Osteoblast (primary cell): ENCODE data around the gene HLA-DQA1. TPM values are rescaled to one million over a fixed set of nuclear protein-coding genes. Genes with fewer than 3 reads are reported as not detected.
"Not testable (repeated sequence)": the region's sequence is repeated elsewhere in the genome, so short reads cannot be mapped to it uniquely, and the experiment has no call there.

Experiments used
- DNase-seq: peaks from one replicate; pipeline ENCODE4 v3.0.0; 2011; ENCODE audit warnings: low spot score, mixed read lengths; ENCODE audit not compliant: insufficient read length; ENCODE audit errors: missing footprints
- H2AFZ ChIP-seq: 2 replicates; pipeline ENCODE4 v1.6.0; 2011; ENCODE audit warnings: mild to moderate bottlenecking, low read length
- H3K27ac ChIP-seq: 2 replicates; pipeline ENCODE4 v1.5.1; 2011; ENCODE audit warnings: mild to moderate bottlenecking, low read depth, low read length, moderate library complexity
- H3K27me3 ChIP-seq: 2 replicates; pipeline ENCODE4 v1.6.0; 2012; ENCODE audit warnings: mild to moderate bottlenecking, control low read depth, inconsistent platforms, low read length, moderate library complexity; ENCODE audit not compliant: insufficient read depth
- H3K36me3 ChIP-seq: 2 replicates; pipeline ENCODE4 v1.5.1; 2011; ENCODE audit warnings: mild to moderate bottlenecking, low read length, control low read depth, moderate library complexity; ENCODE audit not compliant: insufficient read depth
- H3K4me1 ChIP-seq: 2 replicates; pipeline ENCODE4 v1.5.1; 2011; ENCODE audit warnings: mild to moderate bottlenecking, low read length, control low read depth, moderate library complexity; ENCODE audit not compliant: insufficient read depth
- H3K4me2 ChIP-seq: 2 replicates; pipeline ENCODE4 v1.6.0; 2011; ENCODE audit warnings: mild to moderate bottlenecking, low read length; ENCODE audit not compliant: insufficient read depth
- H3K4me3 ChIP-seq: fragments of 200-600 bp; sonication (generic); 3 replicates; pipeline ENCODE4 v1.5.1; 2012; ENCODE audit warnings: mild to moderate bottlenecking, low read length, inconsistent platforms; ENCODE audit not compliant: insufficient read depth
- H3K79me2 ChIP-seq: 2 replicates; pipeline ENCODE4 v1.6.0; 2012; ENCODE audit warnings: mild to moderate bottlenecking, low read length, control low read depth, inconsistent platforms; ENCODE audit not compliant: insufficient read depth
- H3K9me3 ChIP-seq: 2 replicates; pipeline ENCODE4 v1.5.1; 2011; ENCODE audit warnings: low read depth, low read length, control low read depth
- H4K20me1 ChIP-seq: 2 replicates; pipeline ENCODE4 v1.6.0; 2012; ENCODE audit warnings: mild to moderate bottlenecking, low read length, control low read depth; ENCODE audit not compliant: insufficient read depth
- total RNA-seq: library from RNA; depleted of rRNA; stranded (reverse); fragments of >200 nt; gene quantifications from 2 replicates; pipeline ENCODE4 v1.2.3, GENCODE V29; 2012
- TF ChIP-seq, protein P1 (sequence below): IDR thresholded peaks from 2 replicates; pipeline ENCODE4 v1.5.1; 2011; ENCODE audit warnings: mild to moderate bottlenecking, low read depth, low read length, moderate library complexity; ENCODE audit errors: extremely low read depth

The HLA-DQA1 gene
- total RNA-seq, 1 donor = not detected

DNA sequence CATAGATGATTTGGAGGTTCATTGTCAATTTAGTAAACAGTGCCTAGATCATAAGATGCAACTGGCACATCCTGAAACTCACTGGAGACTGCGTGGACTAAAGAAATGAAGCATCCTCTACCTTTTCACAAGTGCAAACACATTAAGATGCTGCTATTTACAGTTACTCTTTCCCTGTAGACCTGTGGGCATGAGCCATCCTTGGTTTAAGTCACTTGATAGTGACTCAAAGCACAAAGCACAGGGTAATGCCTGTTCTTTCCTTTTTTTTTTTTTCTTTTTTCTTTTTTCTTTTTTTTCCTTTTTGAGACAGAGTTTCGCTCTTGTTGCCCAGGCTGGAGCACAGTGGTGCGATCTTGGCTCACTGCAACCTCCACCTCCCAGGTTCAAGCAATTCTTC lies 10.0 kb upstream of the HLA-DQA1 start:
- Histone ChIP-seq H3K27me3 (no peaks in the 10 kb centered on the region), H3K9me3 (no peaks in the 10 kb centered on the region), H4K20me1 (no peaks in the 10 kb centered on the region), H3K4me2 (no peak overlapping the region), H2AFZ (no peak overlapping the region), H3K4me1 (no peaks in the 10 kb centered on the region), H3K36me3 (no peaks in the 10 kb centered on the region), H3K27ac (no peak overlapping the region), H3K4me3 (no peak overlapping the region), H3K79me2 (no peaks in the 10 kb centered on the region)
- TF ChIP-seq, protein P1, sequence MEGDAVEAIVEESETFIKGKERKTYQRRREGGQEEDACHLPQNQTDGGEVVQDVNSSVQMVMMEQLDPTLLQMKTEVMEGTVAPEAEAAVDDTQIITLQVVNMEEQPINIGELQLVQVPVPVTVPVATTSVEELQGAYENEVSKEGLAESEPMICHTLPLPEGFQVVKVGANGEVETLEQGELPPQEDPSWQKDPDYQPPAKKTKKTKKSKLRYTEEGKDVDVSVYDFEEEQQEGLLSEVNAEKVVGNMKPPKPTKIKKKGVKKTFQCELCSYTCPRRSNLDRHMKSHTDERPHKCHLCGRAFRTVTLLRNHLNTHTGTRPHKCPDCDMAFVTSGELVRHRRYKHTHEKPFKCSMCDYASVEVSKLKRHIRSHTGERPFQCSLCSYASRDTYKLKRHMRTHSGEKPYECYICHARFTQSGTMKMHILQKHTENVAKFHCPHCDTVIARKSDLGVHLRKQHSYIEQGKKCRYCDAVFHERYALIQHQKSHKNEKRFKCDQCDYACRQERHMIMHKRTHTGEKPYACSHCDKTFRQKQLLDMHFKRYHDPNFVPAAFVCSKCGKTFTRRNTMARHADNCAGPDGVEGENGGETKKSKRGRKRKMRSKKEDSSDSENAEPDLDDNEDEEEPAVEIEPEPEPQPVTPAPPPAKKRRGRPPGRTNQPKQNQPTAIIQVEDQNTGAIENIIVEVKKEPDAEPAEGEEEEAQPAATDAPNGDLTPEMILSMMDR = no peak
- no peak for DNase-seq

DNA sequence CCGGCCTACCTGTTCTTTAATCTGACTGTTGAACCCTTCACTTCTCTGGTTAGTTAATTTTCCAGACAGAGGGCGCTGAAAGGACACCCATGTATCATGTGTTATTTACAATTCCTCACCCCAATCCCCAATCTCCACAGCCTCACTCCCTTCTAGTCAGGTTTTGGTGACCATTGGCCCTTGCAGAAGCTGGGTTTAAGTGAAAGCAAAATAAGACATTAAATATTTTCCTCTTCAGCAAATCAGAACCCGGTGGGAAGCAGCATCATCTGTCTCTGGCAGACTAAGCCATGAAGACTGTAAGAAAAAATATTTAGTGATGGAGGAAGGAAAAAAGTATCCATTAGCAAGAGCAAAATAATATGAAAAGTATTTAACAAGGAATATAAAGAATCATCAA lies 9.4 kb upstream of the HLA-DQA1 start:
- no peaks in the 10 kb centered on the region for H3K36me3 ChIP-seq
- H3K79me2 ChIP-seq = no peaks in the 10 kb centered on the region
- H3K4me3 ChIP-seq = no peak overlapping the region
- H3K27ac ChIP-seq = no peak overlapping the region
- H3K9me3 ChIP-seq = no peaks in the 10 kb centered on the region
- no peak for DNase-seq
- TF ChIP-seq, protein P1 = no peak
- H4K20me1 ChIP-seq = no peaks in the 10 kb centered on the region
- H3K4me2 ChIP-seq = peak overlapping the region; percentile 36
- H2AFZ ChIP-seq = no peak overlapping the region
- H3K27me3 ChIP-seq = no peaks in the 10 kb centered on the region
- no peaks in the 10 kb centered on the region for H3K4me1 ChIP-seq

DNA sequence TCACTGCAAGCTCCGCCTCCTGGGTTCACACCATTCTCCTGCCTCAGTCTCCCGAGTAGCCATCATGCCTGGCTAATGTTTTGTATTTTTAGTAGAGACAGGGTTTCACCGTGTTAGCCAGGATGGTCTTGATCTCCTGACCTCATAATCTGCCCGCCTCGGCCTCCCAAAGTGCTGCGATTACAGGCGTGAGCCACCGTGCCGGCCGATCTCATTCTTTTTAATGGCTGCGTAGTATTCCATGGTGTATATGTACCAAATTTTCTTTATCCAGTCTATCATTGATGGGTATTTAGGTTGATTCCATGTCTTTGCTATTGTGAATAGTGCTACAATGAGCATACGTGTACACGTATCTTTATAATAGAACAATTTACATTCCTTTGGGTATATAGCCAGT lies 7.4 kb upstream of the HLA-DQA1 start:
- H3K36me3 ChIP-seq, DNase-seq, H3K4me3 ChIP-seq, H3K9me3 ChIP-seq, H3K27ac ChIP-seq, H4K20me1 ChIP-seq, H2AFZ ChIP-seq, H3K4me2 ChIP-seq, H3K4me1 ChIP-seq, H3K79me2 ChIP-seq, H3K27me3 ChIP-seq: not testable (repeated sequence)

DNA sequence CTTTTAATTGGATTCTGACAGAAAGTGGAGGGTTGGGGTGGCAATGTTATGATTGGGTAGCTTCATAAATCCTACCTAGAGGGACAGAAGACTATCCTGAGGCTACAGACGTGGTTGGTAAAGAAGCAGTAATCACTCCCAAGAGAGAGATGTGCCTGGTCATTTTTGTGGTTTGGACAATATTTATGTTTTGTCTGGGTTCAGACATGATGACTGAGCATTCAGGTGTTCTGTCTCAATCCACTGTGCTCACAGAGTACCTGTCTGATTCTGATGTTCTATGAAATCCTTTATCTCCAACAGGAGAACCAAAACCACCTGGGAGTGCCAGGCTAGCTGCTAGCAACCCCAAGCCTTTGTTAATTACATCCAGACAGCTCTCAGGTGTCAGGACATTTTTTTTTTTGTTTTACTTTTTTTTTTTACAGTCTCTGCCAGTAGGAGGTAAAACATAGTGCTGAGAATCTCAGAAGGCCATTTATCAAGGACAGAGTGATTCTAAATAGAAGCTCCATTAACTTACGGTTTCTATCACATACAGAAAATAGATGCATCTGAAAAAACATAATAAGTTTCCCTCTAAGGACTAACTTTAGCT lies 1.6 kb upstream of the HLA-DQA1 start:
- H3K4me3 ChIP-seq = no peak overlapping the region

More for the DNA sequence above, 1.6 kb upstream of the HLA-DQA1 start:
- TF ChIP-seq, protein P1 = no peak
- no peaks in the 10 kb centered on the region for H3K4me1 ChIP-seq
- no peaks in the 10 kb centered on the region for H4K20me1 ChIP-seq
- no peak overlapping the region for H3K27ac ChIP-seq
- H2AFZ ChIP-seq = no peak overlapping the region
- no peaks in the 10 kb centered on the region for H3K27me3 ChIP-seq
- H3K36me3 ChIP-seq = no peaks in the 10 kb centered on the region
- H3K79me2 ChIP-seq = no peaks in the 10 kb centered on the region
- no peaks in the 10 kb centered on the region for H3K9me3 ChIP-seq
- no peak for DNase-seq
- H3K4me2 ChIP-seq = no peak overlapping the region
